Heart left ventricle (tissue), 16 donors: ENCODE results near the gene NADSYN1. TPM values are rescaled to one million over a fixed set of nuclear protein-coding genes. Genes with fewer than 3 reads are reported as not detected.

Experiments
- ATAC-seq, 4 donors: fragments of 200-7000 bp; cut with Tn5 transposase; one replicate each; pipeline ENCODE4 v1.9.1; 2020 to 2022; ENCODE audit warnings: moderate library complexity in 4 of 4, mild to moderate bottlenecking in 3 of 4, moderate number of reproducible peaks in 1 of 4
- DNase-seq, 5 donors: peaks; one replicate each; pipeline ENCODE4 v3.0.0-alpha.2; 2020
- H3K27ac ChIP-seq, 12 donors: fragments of 200-600 bp; sonication (generic) in 4 of 12; one replicate each; pipeline versions ENCODE4 v1.5.0 to v1.8.0; 2016 to 2022; ENCODE audit warnings: mild to moderate bottlenecking in 2 of 12
- H3K27me3 ChIP-seq, 9 donors: fragments of 200-600 bp; sonication (generic) in 2 of 9; one replicate each; pipeline versions ENCODE4 v1.5.1 to v1.8.0; 2016 to 2022; ENCODE audit warnings: mild to moderate bottlenecking in 3 of 9
- H3K36me3 ChIP-seq, 9 donors: fragments of 200-600 bp; sonication (generic) in 2 of 9; one replicate each; pipeline versions ENCODE4 v1.5.0 to v1.8.0; 2018 to 2022; ENCODE audit warnings: mild to moderate bottlenecking in 2 of 9
- H3K4me1 ChIP-seq, 12 donors: fragments of 200-600 bp; sonication (generic) in 4 of 12; one replicate each; pipeline versions ENCODE4 v1.5.0 to v1.8.0; 2016 to 2022; ENCODE audit warnings: mild to moderate bottlenecking in 3 of 12
- H3K4me3 ChIP-seq, 12 donors: fragments of 200-600 bp; sonication (generic) in 4 of 12; one replicate each; pipeline versions ENCODE4 v1.5.0 to v1.8.0; 2017 to 2022; ENCODE audit warnings: mild to moderate bottlenecking in 9 of 12, moderate library complexity in 4 of 12
- H3K9me3 ChIP-seq, 12 donors: fragments of 200-600 bp; sonication (generic) in 4 of 12; one replicate each; pipeline versions ENCODE4 v1.5.0 to v1.8.0; 2016 to 2022; ENCODE audit warnings: mild to moderate bottlenecking in 1 of 12
- POLR2A ChIP-seq, 2 donors: fragments of 450-650 bp; IDR thresholded peaks; one replicate each; pipeline ENCODE4 v1.6.1; 2017; ENCODE audit warnings: antibody characterized with exemption in 2 of 2, mild to moderate bottlenecking in 2 of 2, moderate library complexity in 2 of 2
- WGBS, 4 donors: extraction: QIAGEN DNeasy Blood & Tissue Kit in 2 of 4; methylation state at CpG; one replicate each; pipeline versions ENCODE4 v1.1.5 to v1.1.7; 2013 to 2018; 5-methylcytosine and 5-hydroxymethylcytosine counted together
- intact Hi-C, 10 donors: fragments of 100-400 bp; cut with DNase I; formaldehyde crosslinking; loops; one replicate each; pipeline versions ENCODE4 v1.11.1 to v1.14.2; 2022
- long read RNA-seq, 3 donors: library from polyadenylated mRNA; unstranded; transcript quantifications; one replicate each; pipeline ENCODE4 v2.0.0, GENCODE V29; 2020 to 2021
- polyA plus RNA-seq, 2 donors: library from polyadenylated mRNA; stranded (reverse); fragments of 200-250 nt; gene quantifications; one replicate each; pipeline ENCODE4 v1.2.3, GENCODE V29; 2013
- total RNA-seq, 9 donors: library from RNA; depleted of rRNA in 2 of 9; stranded (reverse); fragments of >200 nt in 2 of 9; fragmentation: NEBNext Ultra II Directional in 3 of 9; extraction: Animal tissue kit (Norgen Biotek cat#: 25700) in 3 of 9; gene quantifications; one replicate each; pipeline versions ENCODE4 v1.1.0 to v1.2.4, GENCODE V29; 2016 to 2023
- TF ChIP-seq, protein P1 (sequence below), 12 donors: fragments of 200-600 bp; sonication (generic) in 4 of 12; IDR thresholded peaks; one replicate each; pipeline versions ENCODE4 v1.5.0 to v1.8.0; 2018 to 2022; ENCODE audit warnings: antibody characterized with exemption in 12 of 12, mild to moderate bottlenecking in 5 of 12
- donor health status: ischemic (EF 13 %, LVEDD 7.1; RV severe dilation, severe dysfunction).
- donor health status: healthy with polysubstance abuse.
- donor health status: DM: no; HTN: yes; CAD: no.
- donor health status: DM: no; HTN: no; CAD: no.
- donor health status: ischemic (EF 25% LVEDD 6.9; RV normal size, moderate dysfunction).
- donor health status: ischemic (EF 25% LVEDD 5.7; RV mildly dilated, moderate dysfunction).
- donor health status: healthy.
- donor health status: DM: yes; HTN: yes; CAD: no.
- donor health status: ischemic (EF 35%, LVEDD 5.7; RV mildly dilated, moderate dysfunction).
- donor health status: nonischemic (EF 11% LVEDD 7.7; RV severe dilation, severe dysfunction).
- donor health status: DM: yes; HTN: yes; CAD: no.
- donor health status: PGD.
- donor health status: ischemic (EF 29% LVEDD 5.4; RV normal size, mild dysfunction).
- donor health status: nonischemic (EF 23%, LVEDD 6.1; RV moderate dilation, normal function).

The NADSYN1 gene
- total RNA-seq: 10 to 100 TPM; 11.4 to 41.9 (median 18.0) TPM
- 10 to 100 TPM; 19.4 to 23.4 TPM for polyA plus RNA-seq
- long read RNA-seq, donor 1, transcript NADSYN1-201 (21 exons, 2,773 nt): major isoform, 13 of 29 reads
- long read RNA-seq, donor 1, partial matches to known transcripts: 10 of 29 reads
- long read RNA-seq, donor 1, other reads (novel, unspliced or antisense): 5 of 29 reads
- long read RNA-seq, donor 2, transcript NADSYN1-201 (21 exons, 2,773 nt): major isoform, 44 of 65 reads
- long read RNA-seq, donor 2, partial matches to known transcripts: 8 of 65 reads
- long read RNA-seq, donor 2, other reads (novel, unspliced or antisense): 8 of 65 reads
- long read RNA-seq, donor 3, transcript NADSYN1-201 (21 exons, 2,773 nt): major isoform, 22 of 32 reads
- long read RNA-seq, donor 3, partial matches to known transcripts: 6 of 32 reads
- long read RNA-seq, donor 3, other reads (novel, unspliced or antisense): 4 of 32 reads

DNA sequence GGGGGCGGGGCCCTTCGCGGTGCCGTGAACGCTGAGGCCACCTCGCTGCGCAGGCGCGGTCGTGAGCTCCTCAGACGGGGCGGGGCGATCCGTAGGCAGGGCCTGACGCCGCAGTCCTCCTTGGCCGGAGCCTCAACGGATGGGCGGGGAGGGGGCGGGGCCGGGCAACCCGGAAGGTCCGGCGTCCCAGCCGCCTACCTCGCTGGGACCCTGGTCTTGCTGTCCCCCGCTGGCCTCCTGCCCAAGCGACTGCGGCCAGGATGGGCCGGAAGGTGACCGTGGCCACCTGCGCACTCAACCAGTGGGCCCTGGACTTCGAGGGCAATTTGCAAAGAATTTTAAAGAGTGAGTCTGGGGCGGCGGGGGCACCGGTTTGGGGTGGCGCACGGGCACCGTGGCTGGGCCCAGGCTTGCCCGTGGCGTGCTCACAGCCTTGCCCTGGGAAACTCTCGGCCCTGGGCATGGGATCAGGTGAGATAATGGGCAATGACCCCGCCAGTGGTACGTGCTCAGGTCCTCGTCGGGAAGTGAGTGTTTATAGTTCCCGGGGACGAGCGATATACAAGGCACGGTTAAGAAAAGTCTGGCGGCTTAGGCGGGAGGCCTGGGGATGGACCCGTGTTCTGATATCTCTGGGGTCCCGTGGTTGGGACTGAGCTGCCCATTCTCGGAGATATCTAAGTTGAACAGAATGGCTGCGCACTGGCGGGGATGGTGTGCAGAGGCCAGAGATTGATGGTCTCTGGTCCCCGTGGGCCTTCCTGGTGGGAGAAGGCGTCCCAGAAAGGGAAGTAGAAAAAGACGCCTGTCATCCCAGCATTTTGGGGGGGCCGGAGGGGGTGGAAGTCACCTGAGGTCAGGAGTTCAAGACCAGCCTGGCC is at the start of gene NADSYN1:
TSS of gene NADSYN1 (plus strand) at position 167 of the 881 bp plus-strand sequence. CDS start at position 261, 94 bp downstream.
- Histone ChIP-seq H3K27me3 (no peaks in the 10 kb centered on the region), H3K36me3 (peaks cover 0 to 36% (median 33%) of the 10 kb centered on the region in 9 donors), H3K4me1 (peaks cover 4 to 43% (median 23%) of the 10 kb centered on the region in 12 donors), H3K27ac (peak within 1 kb of the TSS; percentile 22 to 92 (median 80)), H3K4me3 (peak within 1 kb of the TSS; percentile 84 to 99 (median 90)), H3K9me3 (no peaks in the 10 kb centered on the region)
- DNase-seq (peak; percentile 98 to 99 (median 98)), ATAC-seq (peak; percentile 87 to 93 (median 90))
- 2 to 4% (median 2%) methylated on average over 29 to 61 of the region's 61 CpGs for WGBS, 4 donors
- TF ChIP-seq, protein P1, sequence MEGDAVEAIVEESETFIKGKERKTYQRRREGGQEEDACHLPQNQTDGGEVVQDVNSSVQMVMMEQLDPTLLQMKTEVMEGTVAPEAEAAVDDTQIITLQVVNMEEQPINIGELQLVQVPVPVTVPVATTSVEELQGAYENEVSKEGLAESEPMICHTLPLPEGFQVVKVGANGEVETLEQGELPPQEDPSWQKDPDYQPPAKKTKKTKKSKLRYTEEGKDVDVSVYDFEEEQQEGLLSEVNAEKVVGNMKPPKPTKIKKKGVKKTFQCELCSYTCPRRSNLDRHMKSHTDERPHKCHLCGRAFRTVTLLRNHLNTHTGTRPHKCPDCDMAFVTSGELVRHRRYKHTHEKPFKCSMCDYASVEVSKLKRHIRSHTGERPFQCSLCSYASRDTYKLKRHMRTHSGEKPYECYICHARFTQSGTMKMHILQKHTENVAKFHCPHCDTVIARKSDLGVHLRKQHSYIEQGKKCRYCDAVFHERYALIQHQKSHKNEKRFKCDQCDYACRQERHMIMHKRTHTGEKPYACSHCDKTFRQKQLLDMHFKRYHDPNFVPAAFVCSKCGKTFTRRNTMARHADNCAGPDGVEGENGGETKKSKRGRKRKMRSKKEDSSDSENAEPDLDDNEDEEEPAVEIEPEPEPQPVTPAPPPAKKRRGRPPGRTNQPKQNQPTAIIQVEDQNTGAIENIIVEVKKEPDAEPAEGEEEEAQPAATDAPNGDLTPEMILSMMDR (IDR thresholded peaks at IDR 0.05): no peak
- TF ChIP-seq POLR2A (IDR thresholded peaks at IDR 0.05): peak in 1 of 2 donors; percentile 63
- intact Hi-C loops: no loop called here

DNA sequence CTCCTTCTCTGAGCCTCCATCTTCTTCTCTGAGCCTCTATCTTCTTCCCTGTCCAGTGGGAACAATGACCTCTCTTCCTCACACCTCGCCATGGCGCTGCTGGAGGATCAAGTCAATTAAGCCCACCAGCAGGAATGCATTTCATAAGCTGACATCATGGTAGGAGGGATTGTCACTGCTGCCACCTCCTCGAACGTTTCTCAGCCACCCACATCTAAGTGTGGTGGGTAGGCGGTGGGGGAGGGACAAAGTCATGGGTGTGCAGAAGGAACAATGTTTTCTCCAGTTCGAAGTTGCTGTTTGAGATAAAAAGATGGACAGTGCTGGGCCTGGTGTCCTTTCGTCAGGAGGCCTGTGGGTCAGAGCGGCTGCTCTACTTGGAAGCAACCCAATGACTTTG is 48.8 kb upstream of the NADSYN1 start:
- intact Hi-C loops: no loop called here
- Histone ChIP-seq H3K4me3 (no peak overlapping the region), H3K27me3 (peaks cover 0 to 11% (median 0%) of the 10 kb centered on the region in 9 donors), H3K36me3 (no peaks in the 10 kb centered on the region), H3K4me1 (no peaks in the 10 kb centered on the region), H3K27ac (no peak overlapping the region), H3K9me3 (no peaks in the 10 kb centered on the region)
- ATAC-seq (no peak), DNase-seq (no peak)
- WGBS, 4 donors: 65 to 87% (median 75%) methylated on average over 8 of the region's 8 CpGs
- TF ChIP-seq, protein P1 (IDR thresholded peaks at IDR 0.05): no peak
- TF ChIP-seq POLR2A (IDR thresholded peaks at IDR 0.05): no peak

DNA sequence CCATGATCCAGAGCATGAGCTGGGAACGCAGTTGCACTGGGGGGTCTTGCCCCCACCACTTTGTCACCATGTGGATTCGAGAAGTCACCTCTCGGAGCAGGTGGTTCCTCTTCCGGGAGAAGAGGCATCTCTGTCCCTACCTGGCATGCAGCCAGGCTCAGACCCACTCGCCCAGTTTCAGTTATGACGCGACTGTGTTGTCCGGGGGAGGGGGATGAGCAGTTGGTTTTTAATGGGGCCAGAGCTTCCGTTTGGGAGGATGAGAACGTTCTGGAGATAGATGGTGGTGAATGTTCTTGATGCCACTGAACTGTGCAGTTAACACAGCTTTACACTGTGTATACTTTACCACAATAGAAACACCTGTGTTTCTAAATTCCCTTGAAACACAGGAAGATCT is 46.3 kb upstream of the NADSYN1 start:
- peaks cover 0 to 11% (median 0%) of the 10 kb centered on the region in 9 donors for H3K27me3 ChIP-seq
- no peaks in the 10 kb centered on the region for H3K4me1 ChIP-seq
- H3K9me3 ChIP-seq: no peaks in the 10 kb centered on the region
- no peak for ATAC-seq
- no peaks in the 10 kb centered on the region for H3K36me3 ChIP-seq
- TF ChIP-seq POLR2A (IDR thresholded peaks at IDR 0.05): no peak
- TF ChIP-seq, protein P1 (IDR thresholded peaks at IDR 0.05): no peak
- no peak for DNase-seq
- intact Hi-C loops: no loop called here
- no peak overlapping the region for H3K27ac ChIP-seq
- no peak overlapping the region for H3K4me3 ChIP-seq
- 66 to 71% (median 68%) methylated on average over 9 to 10 of the region's 10 CpGs for whole genome bisulfite sequencing, 4 donors

DNA sequence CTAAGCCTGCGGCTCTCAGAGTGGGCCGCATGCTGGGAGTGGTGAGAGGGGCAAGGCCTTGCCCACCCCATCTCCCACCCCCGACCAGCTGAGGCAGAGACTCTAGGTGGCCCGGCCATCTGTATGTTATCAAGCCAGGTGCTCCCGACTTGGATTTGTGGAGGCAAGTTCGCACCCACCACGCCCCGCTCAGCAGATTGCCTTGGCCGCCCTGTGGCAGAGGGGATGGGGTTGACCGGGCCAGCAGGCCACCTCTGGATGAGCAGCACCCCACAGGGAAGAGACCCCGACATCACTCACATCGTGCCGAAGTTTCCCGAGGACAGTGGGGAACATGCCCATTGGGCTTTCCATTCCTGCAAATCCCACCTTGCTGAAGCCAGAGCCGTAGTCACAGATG is 45.6 kb upstream of the NADSYN1 start:
- DNase-seq: no peak
- intact Hi-C loops: no loop called here
- Histone ChIP-seq H3K27ac (no peak overlapping the region), H3K36me3 (no peaks in the 10 kb centered on the region), H3K4me3 (no peak overlapping the region), H3K9me3 (no peaks in the 10 kb centered on the region), H3K4me1 (no peaks in the 10 kb centered on the region), H3K27me3 (peaks cover 0 to 17% (median 0%) of the 10 kb centered on the region in 9 donors)
- TF ChIP-seq POLR2A (IDR thresholded peaks at IDR 0.05): no peak
- TF ChIP-seq, protein P1 (IDR thresholded peaks at IDR 0.05): no peak
- WGBS, 4 donors: 83 to 89% (median 86%) methylated on average over 13 to 15 of the region's 15 CpGs
- ATAC-seq: no peak
